ENCODE results near the gene RNASEH2A. TPM values are rescaled to one million over a fixed set of nuclear protein-coding genes. Genes with fewer than 3 reads are reported as not detected.
A peak's percentile ranks its signal among the peaks of the same experiment; 100 is the strongest.

RNASEH2A gene
- polyA plus RNA-seq, 1 of the 3 experiments (the other 2 are of a cell fraction): 48.1 TPM

- TF ChIP-seq USF2 (IDR thresholded peaks at IDR 0.05; ENCODE audit: borderline replicate concordance, low read depth, low read length) (no peak), RXRA (IDR thresholded peaks at IDR 0.05; ENCODE audit: borderline replicate concordance, low read depth) (no peak), GATA2 (CRISPR knock-in tag; IDR thresholded peaks at IDR 0.05) (no peak), TCF12 (IDR thresholded peaks at IDR 0.05) (no peak), TEAD4 (IDR thresholded peaks at IDR 0.05; ENCODE audit: borderline replicate concordance, insufficient read depth) (no peak), NRF1 (IDR thresholded peaks at IDR 0.05; ENCODE audit: low read depth, low read length) (no peak), RFX5 (IDR thresholded peaks at IDR 0.05; ENCODE audit: low read length) (no peak), IRF3 (IDR thresholded peaks at IDR 0.05; ENCODE audit: low read depth, low read length) (no peak), RCOR1 (IDR thresholded peaks at IDR 0.05; ENCODE audit: low read length) (no peak), MEF2A (IDR thresholded peaks at IDR 0.05; ENCODE audit: borderline replicate concordance, low read depth) (no peak), GABPA (IDR thresholded peaks at IDR 0.05; ENCODE audit: low read depth) (no peak), USF1 (IDR thresholded peaks at IDR 0.05; ENCODE audit: borderline replicate concordance, low read depth) (no peak), RAD21 (IDR thresholded peaks at IDR 0.05; ENCODE audit: low read length) (peak; percentile 40), ELF1 (IDR thresholded peaks at IDR 0.05) (no peak), TAF1 (IDR thresholded peaks at IDR 0.05; ENCODE audit: borderline replicate concordance, low read depth, low read length) (no peak)
Measured at GRCh38 chr19:12779162-12779993, 27.0 kb upstream of the RNASEH2A start (continued).

- H3K79me2 ChIP-seq (ENCODE audit: insufficient read depth): no peaks in the 10 kb centered on the region
- H3K36me3 ChIP-seq (replicated peaks in 1 of 2; ENCODE audit: control insufficient read depth in 1 of 2, insufficient read depth in 2 of 2, low read length in 1 of 2): no peaks in the 10 kb centered on the region
- no peak for DNase-seq
- peak overlapping the region; percentile 51 to 59 for H3K4me3 ChIP-seq (ENCODE audit: low read depth in 2 of 2, low read length in 1 of 2)
- peak overlapping the region; percentile 91 for H3K4me2 ChIP-seq
- H3K27me3 ChIP-seq (ENCODE audit: insufficient read depth): no peaks in the 10 kb centered on the region
- peaks cover 65% of the 10 kb centered on the region for H3F3A ChIP-seq (replicated peaks; ENCODE audit: insufficient read depth)
- peak overlapping the region; percentile 66; the same call in 1 of the 2 replicates for H2AFZ ChIP-seq (ENCODE audit: low read depth)
- no peaks in the 10 kb centered on the region for H3K9me3 ChIP-seq
- H3K9me2 ChIP-seq: no peaks in the 10 kb centered on the region
- POLR2A ChIA-PET: interaction anchor here (0.7 to 2.1 kb wide), 5 partner anchors 10 to 1444 kb away, joined by 3 to 63 read pairs (median 4); partner anchors contain the start of genes FBXW9, GET3 and JUNB
- CTCF ChIA-PET: interaction anchor here (1.0 to 12.1 kb wide), 5 partner anchors 15 to 273 kb away, joined by 3 to 447 read pairs (median 7); partner anchors contain the start of genes JUNB, PRDX2 and THSD8
- H3K4me1 ChIP-seq (ENCODE audit: control insufficient read depth in 1 of 2, insufficient read depth in 2 of 2, low read depth in 1 of 2, low read length in 1 of 2): peaks cover 42 to 70% of the 10 kb centered on the region in 2 experiments; a peak in 3 of 4 replicates
- H3K27ac ChIP-seq (ENCODE audit: low read depth in 2 of 2, low read length in 1 of 2): peak overlapping the region; percentile 97 to 98
- 42% methylated on average over 12 of the region's 12 CpGs for WGBS (ENCODE audit: low lambda C conversion rate)
- no peaks in the 10 kb centered on the region for H4K20me1 ChIP-seq (ENCODE audit: insufficient read depth)
- TF ChIP-seq PBX3 (IDR thresholded peaks at IDR 0.05): no peak
- TF ChIP-seq RFX5 (IDR thresholded peaks at IDR 0.05; ENCODE audit: low read length): no peak
- no peak for TF ChIP-seq IRF3 (IDR thresholded peaks at IDR 0.05; ENCODE audit: low read depth, low read length)
- TF ChIP-seq GATA2 (CRISPR knock-in tag; IDR thresholded peaks at IDR 0.05): no peak
- no peak for TF ChIP-seq MAX (IDR thresholded peaks at IDR 0.05; ENCODE audit: low read depth)
- TF ChIP-seq MEF2A (IDR thresholded peaks at IDR 0.05; ENCODE audit: borderline replicate concordance, low read depth): no peak
- no peak for TF ChIP-seq GABPA (IDR thresholded peaks at IDR 0.05; ENCODE audit: low read depth)
- peak overlapping the region; percentile 68; the same call in 1 of the 2 replicates for H3K9ac ChIP-seq
Measured at GRCh38 chr19:12782174-12782423, 24.3 kb upstream of the RNASEH2A start.

Measured in SK-N-SH (cell line).